Activated CD4-positive, alpha-beta T cell treated with anti-CD3 and anti-CD28 coated beads for 24 hours (primary cell): ENCODE data around the gene TRIM2.

Source experiments
- DNase-seq, 2 donors: peaks; one replicate each; pipeline ENCODE4 v3.0.0-alpha.2; 2020; ENCODE audit warnings: low read depth in 2 of 2

TRIM2 gene

GRCh38 chr4:153222707-153223426 lies 18.6 kb downstream of the TRIM2 start:
- DNase-seq, result no peak

- no peak for DNase-seq
Measured at GRCh38 chr4:153223427-153223801, 19.2 kb downstream of the TRIM2 start.

- DNase-seq, result no peak
Measured at GRCh38 chr4:153223930-153224329, 19.7 kb downstream of the TRIM2 start.

- DNase-seq, result no peak
Measured at GRCh38 chr4:153224474-153224873, 20.2 kb downstream of the TRIM2 start.

GRCh38 chr4:153227469-153228075 lies 23.3 kb downstream of the TRIM2 start:
- no peak for DNase-seq

- DNase-seq, result no peak
Measured at GRCh38 chr4:153228512-153229140, 24.4 kb downstream of the TRIM2 start.

GRCh38 chr4:153229545-153229944 lies 25.3 kb downstream of the TRIM2 start:
- no peak for DNase-seq

GRCh38 chr4:153232768-153233167 lies 28.5 kb downstream of the TRIM2 start:
- DNase-seq, result no peak

- no peak for DNase-seq
Measured at GRCh38 chr4:153233761-153234371, 29.6 kb downstream of the TRIM2 start.

GRCh38 chr4:153234885-153235284 lies 30.6 kb downstream of the TRIM2 start:
- DNase-seq, result no peak

GRCh38 chr4:153238135-153238919 lies 34.1 kb downstream of the TRIM2 start:
- DNase-seq, result no peak

- DNase-seq, result no peak
Measured at GRCh38 chr4:153239409-153239808, 35.2 kb downstream of the TRIM2 start.

- DNase-seq, result no peak
Measured at GRCh38 chr4:153241295-153241694, 37.1 kb downstream of the TRIM2 start.

GRCh38 chr4:153241970-153242838 lies 38.0 kb downstream of the TRIM2 start:
- DNase-seq, result no peak

- no peak for DNase-seq
Measured at GRCh38 chr4:153242839-153243324, 38.6 kb downstream of the TRIM2 start.

GRCh38 chr4:153243468-153243867 lies 39.2 kb downstream of the TRIM2 start:
- no peak for DNase-seq

GRCh38 chr4:153244969-153245368 lies 40.7 kb downstream of the TRIM2 start:
- DNase-seq, result no peak

GRCh38 chr4:153245775-153246174 lies 41.5 kb downstream of the TRIM2 start:
- no peak for DNase-seq

GRCh38 chr4:153246446-153247115 lies 42.3 kb downstream of the TRIM2 start:
- no peak for DNase-seq

- DNase-seq, result no peak
Measured at GRCh38 chr4:153247116-153247490, 42.9 kb downstream of the TRIM2 start.
